Stimulated activated CD8-positive, alpha-beta memory T cell treated with anti-CD3 and anti-CD28 coated beads, Interleukin-12 subunit alpha, Interleukin-12 subunit beta, amount 100 ng/mL, for 1 hour (primary cell): ENCODE results near the gene NGLY1.
A peak's percentile ranks its signal among the peaks of the same experiment; 100 is the strongest.

ENCODE experiments used
- DNase-seq: peaks from one replicate; pipeline ENCODE4 v3.0.0-alpha.2; 2020; ENCODE audit warnings: low read depth

NGLY1 gene

GRCh38 chr3:25782938-25783660 is at the start of gene NGLY1:
Gene NGLY1, minus strand, starts transcription at chr3:25783443. Its CDS starts 53 bp downstream, at chr3:25783390.
- DNase-seq: peak; percentile 73

- no peak for DNase-seq
Measured at GRCh38 chr3:25831578-25831977, 48.3 kb upstream of the NGLY1 start.

- DNase-seq: no peak
Measured at GRCh38 chr3:25830373-25831280, 47.4 kb upstream of the NGLY1 start.

GRCh38 chr3:25826510-25826909 is 43.3 kb upstream of the NGLY1 start:
- DNase-seq: no peak

- DNase-seq: no peak
Measured at GRCh38 chr3:25823314-25823713, 40.1 kb upstream of the NGLY1 start.

- DNase-seq: no peak
Measured at GRCh38 chr3:25821746-25822573, 38.7 kb upstream of the NGLY1 start.

- DNase-seq: no peak
Measured at GRCh38 chr3:25820816-25821486, 37.7 kb upstream of the NGLY1 start.

GRCh38 chr3:25820366-25820765 is 37.1 kb upstream of the NGLY1 start:
- no peak for DNase-seq

- DNase-seq: no peak
Measured at GRCh38 chr3:25818335-25818734, 35.1 kb upstream of the NGLY1 start.

- DNase-seq: no peak
Measured at GRCh38 chr3:25817638-25818037, 34.4 kb upstream of the NGLY1 start.

- DNase-seq: no peak
Measured at GRCh38 chr3:25817107-25817506, 33.9 kb upstream of the NGLY1 start.

- no peak for DNase-seq
Measured at GRCh38 chr3:25812644-25813043, 29.4 kb upstream of the NGLY1 start.

GRCh38 chr3:25804676-25805075 is 21.4 kb upstream of the NGLY1 start:
- DNase-seq: no peak

- DNase-seq: no peak
Measured at GRCh38 chr3:25803833-25804232, 20.6 kb upstream of the NGLY1 start.

GRCh38 chr3:25801786-25802185 is 18.5 kb upstream of the NGLY1 start:
- DNase-seq: no peak

- DNase-seq: peak; percentile 85
Measured at GRCh38 chr3:25789596-25790556, 6.6 kb upstream of the NGLY1 start, which contains the start of gene OXSM. Gene OXSM, plus strand, starts transcription at chr3:25790090. Its CDS starts 931 bp downstream, at chr3:25791021.

GRCh38 chr3:25789209-25789595 is 6.0 kb upstream of the NGLY1 start:
- no peak for DNase-seq

GRCh38 chr3:25787689-25788088 is 4.4 kb upstream of the NGLY1 start:
- DNase-seq: no peak

GRCh38 chr3:25785826-25786225 is 2.6 kb upstream of the NGLY1 start:
- no peak for DNase-seq

GRCh38 chr3:25784971-25785370 is 1.7 kb upstream of the NGLY1 start:
- DNase-seq: no peak
